Karpas-422 (cell line): ENCODE measurements around the gene PPP1R15A. TPM values are rescaled to one million over a fixed set of nuclear protein-coding genes. Genes with fewer than 3 reads are reported as not detected.
"Not testable (repeated sequence)": the region's sequence is repeated elsewhere in the genome, so short reads cannot be mapped to it uniquely, and the experiment has no call there.

Source experiments
- DNase-seq: peaks from one replicate; pipeline ENCODE4 v3.0.0-alpha.2; 2015
- H2AFZ ChIP-seq: fragments of 200-600 bp; sonication (generic); 2 replicates; pipeline ENCODE4 v1.6.1; 2014; ENCODE audit warnings: antibody characterized with exemption, low read length, mixed read lengths
- H3K27ac ChIP-seq: fragments of 200-600 bp; sonication (generic); 2 replicates; pipeline ENCODE4 v1.5.1; 2014; ENCODE audit warnings: mild to moderate bottlenecking, low read length, moderate library complexity
- H3K27me3 ChIP-seq: fragments of 200-600 bp; sonication (generic); 2 replicates; pipeline ENCODE4 v1.6.1; 2014; ENCODE audit warnings: low read length, mixed read lengths
- H3K36me3 ChIP-seq: fragments of 200-600 bp; sonication (generic); 2 replicates; pipeline ENCODE4 v1.6.1; 2014; ENCODE audit warnings: low read length, mixed read lengths; ENCODE audit not compliant: insufficient read depth
- H3K4me1 ChIP-seq: fragments of 200-600 bp; sonication (generic); 2 replicates; pipeline ENCODE4 v1.6.1; 2014; ENCODE audit warnings: mild to moderate bottlenecking, low read length, mixed read lengths
- H3K4me2 ChIP-seq: fragments of 200-600 bp; sonication (generic); 2 replicates; pipeline ENCODE4 v1.6.1; 2014; ENCODE audit warnings: low read length, low read depth, mild to moderate bottlenecking; ENCODE audit not compliant: poor library complexity, severe bottlenecking
- H3K4me3 ChIP-seq: fragments of 200-600 bp; sonication (generic); 2 replicates; pipeline ENCODE4 v1.5.1; 2014; ENCODE audit warnings: mild to moderate bottlenecking, antibody characterized with exemption, low read length, mixed read lengths
- H3K79me2 ChIP-seq: fragments of 200-600 bp; sonication (generic); 2 replicates; pipeline ENCODE4 v1.6.1; 2014; ENCODE audit warnings: mild to moderate bottlenecking, low read length, mixed read lengths
- H3K9ac ChIP-seq: fragments of 200-600 bp; sonication (generic); 2 replicates; pipeline ENCODE4 v1.6.0; 2014; ENCODE audit warnings: low read length
- H3K9me2 ChIP-seq: fragments of 200-600 bp; sonication (generic), shearing (Covaris generic); replicated peaks from 2 replicates; pipeline ENCODE4 v1.6.0; 2014; ENCODE audit warnings: mild to moderate bottlenecking, low read length, moderate library complexity; ENCODE audit not compliant: insufficient read depth
- H3K9me3 ChIP-seq: fragments of 300-700, 200-600 bp; sonication (generic); 2 replicates; pipeline ENCODE4 v1.6.1; 2014; ENCODE audit warnings: low read length, mixed read lengths
- H4K20me1 ChIP-seq: fragments of 200-600 bp; sonication (generic); 2 replicates; pipeline ENCODE4 v1.6.1; 2014; ENCODE audit warnings: mild to moderate bottlenecking, antibody characterized with exemption, low read length, low read depth; ENCODE audit not compliant: insufficient read depth
- total RNA-seq: library from RNA; depleted of rRNA; stranded (reverse); fragments of >200 nt; shearing (Covaris generic); gene quantifications from 2 replicates; pipeline ENCODE4 v1.2.3, GENCODE V29; 2014; ENCODE audit warnings: low replicate concordance

Gene PPP1R15A
- total RNA-seq, 1 experiment from 2014 or later = 22.6 TPM

DNA sequence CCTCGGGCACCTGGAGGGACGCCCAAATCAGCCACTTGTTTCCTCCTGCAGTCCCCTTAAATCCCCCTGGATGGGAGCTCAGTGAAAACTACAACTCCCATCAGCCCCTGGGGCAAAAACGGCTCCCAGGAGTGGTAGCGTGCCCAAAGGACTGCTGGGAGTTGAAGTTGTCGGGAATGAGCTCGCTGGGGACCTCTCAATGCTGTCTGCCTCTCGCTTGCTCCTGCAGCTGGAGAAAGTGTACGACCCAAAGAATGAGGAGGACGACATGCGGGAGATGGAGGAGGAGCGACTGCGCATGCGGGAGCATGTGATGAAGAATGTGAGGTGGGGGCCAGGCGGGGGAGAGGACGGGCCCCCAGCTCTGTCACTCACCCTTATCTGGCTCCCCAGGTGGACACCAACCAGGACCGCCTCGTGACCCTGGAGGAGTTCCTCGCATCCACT, 46.6 kb downstream of the PPP1R15A start:
- Histone ChIP-seq H3K9ac (no peak overlapping the region), H4K20me1 (no peaks in the 10 kb centered on the region), H3K27me3 (no peaks in the 10 kb centered on the region), H3K4me3 (no peak overlapping the region), H3K9me2 (no peaks in the 10 kb centered on the region), H3K27ac (no peak overlapping the region), H2AFZ (no peak overlapping the region), H3K9me3 (no peaks in the 10 kb centered on the region), H3K79me2 (no peaks in the 10 kb centered on the region), H3K4me1 (peaks cover 9% of the 10 kb centered on the region), H3K4me2 (no peak overlapping the region), H3K36me3 (no peaks in the 10 kb centered on the region)
- DNase-seq = peak; percentile 83

- H3K9me3 ChIP-seq, H3K4me2 ChIP-seq, H3K9ac ChIP-seq, H4K20me1 ChIP-seq, H2AFZ ChIP-seq, DNase-seq, H3K9me2 ChIP-seq, H3K79me2 ChIP-seq, H3K4me1 ChIP-seq, H3K36me3 ChIP-seq, H3K27me3 ChIP-seq, H3K27ac ChIP-seq, H3K4me3 ChIP-seq: not testable (repeated sequence)
Observed at GRCh38 chr19:48919271-48919670, 47.0 kb downstream of the PPP1R15A start.

DNA sequence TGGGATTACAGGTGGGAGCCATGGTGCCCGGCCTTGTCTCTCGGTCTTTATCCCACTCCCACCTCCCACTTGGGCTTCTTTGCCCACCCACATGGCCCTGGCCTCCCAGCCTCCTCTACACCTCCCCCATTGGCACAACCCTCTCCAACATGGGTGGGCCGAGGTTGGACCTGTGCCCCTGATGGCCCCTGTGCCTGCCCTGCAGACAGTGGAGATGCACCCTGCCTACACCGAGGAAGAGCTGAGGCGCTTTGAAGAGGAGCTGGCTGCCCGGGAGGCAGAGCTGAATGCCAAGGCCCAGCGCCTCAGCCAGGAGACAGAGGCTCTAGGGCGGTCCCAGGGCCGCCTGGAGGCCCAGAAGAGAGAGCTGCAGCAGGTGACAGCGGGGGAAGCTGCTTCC, 48.7 kb downstream of the PPP1R15A start:
- H3K79me2 ChIP-seq = no peaks in the 10 kb centered on the region
- no peaks in the 10 kb centered on the region for H4K20me1 ChIP-seq
- DNase-seq = no peak
- H3K36me3 ChIP-seq = no peaks in the 10 kb centered on the region
- no peak overlapping the region for H3K4me3 ChIP-seq
- H3K4me2 ChIP-seq = no peak overlapping the region
- H3K9me3 ChIP-seq = no peaks in the 10 kb centered on the region
- no peak overlapping the region for H3K9ac ChIP-seq
- H3K27ac ChIP-seq = no peak overlapping the region
- peaks cover 9% of the 10 kb centered on the region for H3K4me1 ChIP-seq
- H3K9me2 ChIP-seq = no peaks in the 10 kb centered on the region
- no peaks in the 10 kb centered on the region for H3K27me3 ChIP-seq
- no peak overlapping the region for H2AFZ ChIP-seq

DNA sequence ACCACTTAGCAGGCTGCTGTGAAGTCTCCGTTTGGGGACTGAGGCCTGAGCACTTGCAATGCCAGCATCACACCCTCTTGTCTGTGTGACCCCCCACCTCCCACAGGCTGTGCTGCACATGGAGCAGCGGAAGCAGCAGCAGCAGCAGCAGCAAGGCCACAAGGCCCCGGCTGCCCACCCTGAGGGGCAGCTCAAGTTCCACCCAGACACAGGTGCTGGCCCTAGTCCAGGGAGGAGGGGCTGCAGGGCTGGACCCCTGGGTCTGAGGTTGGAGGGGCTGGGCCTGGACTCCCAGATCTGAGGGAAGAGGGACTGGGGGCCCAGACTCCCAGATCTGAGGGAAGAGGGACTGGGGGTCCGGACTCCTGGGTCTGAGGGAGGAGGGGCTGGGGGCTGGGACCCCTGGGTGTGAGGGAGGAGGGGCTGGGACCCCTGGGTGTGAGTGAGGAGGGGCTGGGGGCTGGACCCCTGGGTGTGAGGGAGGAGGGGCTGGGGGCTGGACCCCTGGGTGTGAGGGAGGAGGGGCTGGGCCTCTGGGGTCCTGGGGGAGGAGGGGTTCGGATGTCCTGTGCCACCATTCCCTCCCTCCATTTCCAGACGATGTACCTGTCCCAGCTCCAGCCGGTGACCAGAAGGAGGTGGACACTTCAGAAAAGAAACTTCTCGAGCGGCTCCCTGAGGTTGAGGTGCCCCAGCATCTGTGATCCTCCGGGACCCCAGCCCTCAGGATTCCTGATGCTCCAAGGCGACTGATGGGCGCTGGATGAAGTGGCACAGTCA, 49.7 kb downstream of the PPP1R15A start:
- Histone ChIP-seq H3K27me3 (no peaks in the 10 kb centered on the region), H2AFZ (no peak overlapping the region), H3K9me3 (no peaks in the 10 kb centered on the region), H3K4me3 (no peak overlapping the region), H3K4me2 (no peak overlapping the region), H4K20me1 (no peaks in the 10 kb centered on the region), H3K9me2 (no peaks in the 10 kb centered on the region), H3K9ac (no peak overlapping the region), H3K4me1 (peaks cover 9% of the 10 kb centered on the region), H3K36me3 (no peaks in the 10 kb centered on the region), H3K27ac (no peak overlapping the region), H3K79me2 (no peaks in the 10 kb centered on the region)
- DNase-seq = no peak

GRCh38 chr19:48922548-48923490, 50.6 kb downstream of the PPP1R15A start:
- H3K4me2 ChIP-seq = no peak overlapping the region
- H3K27me3 ChIP-seq = no peaks in the 10 kb centered on the region
- H3K4me1 ChIP-seq = peaks cover 7% of the 10 kb centered on the region

GRCh38 chr19:48925240-48925843, 53.1 kb downstream of the PPP1R15A start:
- H3K36me3 ChIP-seq = no peaks in the 10 kb centered on the region
- H2AFZ ChIP-seq = no peak overlapping the region
- H3K27ac ChIP-seq = no peak overlapping the region
- H3K4me3 ChIP-seq = no peak overlapping the region
- no peaks in the 10 kb centered on the region for H3K9me2 ChIP-seq
- H3K4me2 ChIP-seq = no peak overlapping the region
- H3K9ac ChIP-seq = no peak overlapping the region
- H3K27me3 ChIP-seq = no peaks in the 10 kb centered on the region
- H3K79me2 ChIP-seq = no peaks in the 10 kb centered on the region
- H3K9me3 ChIP-seq = no peaks in the 10 kb centered on the region
- no peaks in the 10 kb centered on the region for H4K20me1 ChIP-seq
- DNase-seq = no peak
- no peaks in the 10 kb centered on the region for H3K4me1 ChIP-seq

More at GRCh38 chr19:48922548-48923490, 50.6 kb downstream of the PPP1R15A start:
- no peak for DNase-seq
- no peaks in the 10 kb centered on the region for H4K20me1 ChIP-seq
- no peak overlapping the region for H3K9ac ChIP-seq
- no peak overlapping the region for H2AFZ ChIP-seq
- no peaks in the 10 kb centered on the region for H3K36me3 ChIP-seq
- H3K79me2 ChIP-seq = no peaks in the 10 kb centered on the region
- no peaks in the 10 kb centered on the region for H3K9me3 ChIP-seq
- no peaks in the 10 kb centered on the region for H3K9me2 ChIP-seq
- H3K4me3 ChIP-seq = no peak overlapping the region
- H3K27ac ChIP-seq = no peak overlapping the region
